ENCODE results near the gene MED4. TPM values are rescaled to one million over a fixed set of nuclear protein-coding genes. Genes with fewer than 3 reads are reported as not detected.

The MED4 gene
- total RNA-seq, 1 experiment from 2014 or later: 50.6 TPM

DNA sequence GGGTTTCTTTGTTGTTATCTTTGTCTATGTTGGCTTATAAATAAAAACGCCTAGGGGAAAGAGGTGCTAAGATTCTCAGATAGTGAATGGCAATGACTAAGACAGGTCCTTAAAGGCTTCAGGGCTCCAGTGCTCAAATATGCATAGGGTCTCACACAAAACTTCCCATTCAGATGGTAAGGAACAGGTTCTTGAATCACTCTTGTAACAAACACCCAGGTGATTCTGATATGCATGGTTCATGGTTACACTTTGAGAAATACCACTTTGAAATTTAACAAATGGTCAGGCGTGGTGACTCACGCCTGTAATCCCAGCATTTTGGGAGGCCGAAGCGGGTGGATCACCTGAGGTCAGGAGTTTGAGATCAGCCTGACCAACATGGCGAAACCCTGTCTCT, 40.3 kb downstream of the MED4 start:
- Histone ChIP-seq H2BK5ac (ENCODE audit: insufficient read length, low read length) (no peak overlapping the region), H4K5ac (ENCODE audit: insufficient read length, low read depth, low read length) (no peak overlapping the region), H3K27ac (ENCODE audit: insufficient read length, low read depth, low read length) (no peak overlapping the region), H3K27me3 (ENCODE audit: insufficient read depth, low read length) (no peaks in the 10 kb centered on the region), H3K18ac (ENCODE audit: insufficient read length, low read depth, low read length) (no peak overlapping the region), H3K23ac (ENCODE audit: insufficient read length, low read depth, low read length) (no peak overlapping the region), H4K91ac (ENCODE audit: insufficient read length, low read depth, low read length) (no peak overlapping the region), H3K4me1 (ENCODE audit: insufficient read depth, low read length) (no peaks in the 10 kb centered on the region), H3K9ac (ENCODE audit: extremely low read depth, insufficient read length, low read length) (no peak overlapping the region), H2BK20ac (ENCODE audit: low read depth, low read length, poor library complexity, severe bottlenecking) (no peak overlapping the region), H2AK5ac (ENCODE audit: insufficient read length, low read length) (no peak overlapping the region), H3K23me2 (ENCODE audit: insufficient read length, low read depth, low read length, poor library complexity, severe bottlenecking) (no peaks in the 10 kb centered on the region), H3K79me2 (ENCODE audit: insufficient read depth, low read length) (no peaks in the 10 kb centered on the region), H3K79me1 (ENCODE audit: insufficient read depth, low read depth, low read length, poor library complexity, severe bottlenecking) (no peaks in the 10 kb centered on the region), H3K4me2 (ENCODE audit: insufficient read depth, insufficient read length, low read length) (no peak overlapping the region), H2BK15ac (ENCODE audit: low read depth, low read length) (no peak overlapping the region), H3K56ac (ENCODE audit: insufficient read length, low read depth, low read length) (no peak overlapping the region), H2BK12ac (ENCODE audit: insufficient read length, low read depth, low read length) (no peak overlapping the region), H3K9me3 (ENCODE audit: control insufficient read depth, low read depth, low read length) (no peaks in the 10 kb centered on the region), H4K20me1 (ENCODE audit: control insufficient read depth, insufficient read depth, insufficient read length) (no peaks in the 10 kb centered on the region), H3T11ph (ENCODE audit: low read length) (no peak overlapping the region), H4K8ac (replicated peaks; ENCODE audit: insufficient read length, low read depth, low read length) (no peak overlapping the region), H2BK120ac (ENCODE audit: low read depth, low read length, poor library complexity, severe bottlenecking) (no peak overlapping the region), H2AFZ (ENCODE audit: low read length) (no peak overlapping the region), H3K4ac (ENCODE audit: low read depth, low read length) (no peak overlapping the region), H3K14ac (ENCODE audit: insufficient read depth, low read length) (no peak overlapping the region)
- Mint-ChIP-seq H3K4me1 (peaks cover 0 to 12% of the 10 kb centered on the region in 2 experiments; a peak in 2 of 4 replicates), H3K9me3 (peaks cover 35 to 38% of the 10 kb centered on the region in 2 experiments), H3K27ac (no peak overlapping the region), H3K27me3 (ENCODE audit: low read depth) (peaks cover 2% of the 10 kb centered on the region; the same call in 1 of the 2 replicates), H3K4me3 (no peak overlapping the region), H3K36me3 (ENCODE audit: insufficient read depth in 1 of 3, low read depth in 3 of 3) (peaks cover 58 to 79% (median 73%) of the 10 kb centered on the region in 3 experiments)
- TF ChIP-seq, protein P1, sequence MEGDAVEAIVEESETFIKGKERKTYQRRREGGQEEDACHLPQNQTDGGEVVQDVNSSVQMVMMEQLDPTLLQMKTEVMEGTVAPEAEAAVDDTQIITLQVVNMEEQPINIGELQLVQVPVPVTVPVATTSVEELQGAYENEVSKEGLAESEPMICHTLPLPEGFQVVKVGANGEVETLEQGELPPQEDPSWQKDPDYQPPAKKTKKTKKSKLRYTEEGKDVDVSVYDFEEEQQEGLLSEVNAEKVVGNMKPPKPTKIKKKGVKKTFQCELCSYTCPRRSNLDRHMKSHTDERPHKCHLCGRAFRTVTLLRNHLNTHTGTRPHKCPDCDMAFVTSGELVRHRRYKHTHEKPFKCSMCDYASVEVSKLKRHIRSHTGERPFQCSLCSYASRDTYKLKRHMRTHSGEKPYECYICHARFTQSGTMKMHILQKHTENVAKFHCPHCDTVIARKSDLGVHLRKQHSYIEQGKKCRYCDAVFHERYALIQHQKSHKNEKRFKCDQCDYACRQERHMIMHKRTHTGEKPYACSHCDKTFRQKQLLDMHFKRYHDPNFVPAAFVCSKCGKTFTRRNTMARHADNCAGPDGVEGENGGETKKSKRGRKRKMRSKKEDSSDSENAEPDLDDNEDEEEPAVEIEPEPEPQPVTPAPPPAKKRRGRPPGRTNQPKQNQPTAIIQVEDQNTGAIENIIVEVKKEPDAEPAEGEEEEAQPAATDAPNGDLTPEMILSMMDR (conservative IDR thresholded peaks at IDR 0.05): no peak
- no peak for DNase-seq
- no CpG with 5 or more reads among the region's 6 CpGs for WGBS (ENCODE audit: extremely low coverage, insufficient read length, low lambda C conversion rate)
